Measurements from ENCODE around the gene ZXDC. TPM values are rescaled to one million over a fixed set of nuclear protein-coding genes. Genes with fewer than 3 reads are reported as not detected.

ZXDC gene
- total and polyA plus RNA-seq, 2 donors (not counting 3 experiments of a cell fraction or from before 2014, with no cell fraction given) = 15.2 to 22.6 TPM

GRCh38 chr3:126469479-126469878 lies 6.2 kb downstream of the ZXDC start:
- intact Hi-C loops (cut with micrococcal nuclease) (no loop called here), dilution Hi-C loops (cut with MboI; ENCODE audit: extremely low pct_ligation_motif_present, low sequenced_read_pairs) (no loop called here)
- H3K79me2 ChIP-seq (ENCODE audit: control insufficient read depth, insufficient read depth, low read length) = peaks cover 45% of the 10 kb centered on the region
- TF ChIP-seq MYC (IDR thresholded peaks at IDR 0.05; ENCODE audit: low read depth, low read length) = no peak
- no peak for TF ChIP-seq JUN (IDR thresholded peaks at IDR 0.05; ENCODE audit: borderline replicate concordance, insufficient read depth, insufficient read length, low read depth)
- no peak for TF ChIP-seq MAX (IDR thresholded peaks at IDR 0.05; ENCODE audit: insufficient read depth, insufficient read length)
- TF ChIP-seq CTCF (IDR thresholded peaks at IDR 0.05; ENCODE audit: extremely low read depth in 1 of 2, insufficient read depth in 1 of 2, low read depth in 1 of 2, low read length in 2 of 2) = no peak
- TF ChIP-seq FOS (IDR thresholded peaks at IDR 0.05; ENCODE audit: borderline replicate concordance, insufficient read depth, low read length) = no peak
- TF ChIP-seq POLR2A (IDR thresholded peaks at IDR 0.05; ENCODE audit: low read depth, low read length) = no peak
- no peak for TF ChIP-seq POLR2AphosphoS5 (IDR thresholded peaks at IDR 0.05; ENCODE audit: insufficient read depth, low read depth, low read length)
- no peak for TF ChIP-seq GATA2 (IDR thresholded peaks at IDR 0.05; ENCODE audit: insufficient read depth, insufficient read length, low read depth, low read length)
- no peak for TF ChIP-seq EZH2 (IDR thresholded peaks at IDR 0.05; ENCODE audit: borderline replicate concordance, low read depth, low read length, severe bottlenecking)
- H3K4me2 ChIP-seq (ENCODE audit: insufficient read depth, low read length) = no peak overlapping the region
- no peak overlapping the region for H2AFZ ChIP-seq (ENCODE audit: low read depth, low read length)
- DNase-seq (ENCODE audit: low read depth, low spot score) = no peak
- ChIA-PET POLR2A (no interaction called here), CTCF (no interaction called here)
- H3K4me1 ChIP-seq (ENCODE audit: control insufficient read depth, extremely low read depth, insufficient read depth, low read length) = peaks cover 23% of the 10 kb centered on the region
- H4K20me1 ChIP-seq (replicated peaks; ENCODE audit: control insufficient read depth, extremely low read depth, insufficient read depth, low read length) = no peaks in the 10 kb centered on the region
- no peak overlapping the region for H3K27ac ChIP-seq (ENCODE audit: insufficient read depth, low read depth, low read length)
- no peaks in the 10 kb centered on the region for H3K9me1 ChIP-seq (replicated peaks; ENCODE audit: control insufficient read depth, extremely low read depth, insufficient read depth, low read length)
- H3K9me3 ChIP-seq (replicated peaks; ENCODE audit: control insufficient read depth, insufficient read depth, low read length) = no peaks in the 10 kb centered on the region
- no peak overlapping the region for H3K4me3 ChIP-seq (replicated peaks in 1 of 3; ENCODE audit: insufficient read depth in 1 of 3, low read depth in 1 of 3, low read length in 3 of 3)
- no peaks in the 10 kb centered on the region for H3K27me3 ChIP-seq (ENCODE audit: control insufficient read depth in 2 of 2, insufficient read depth in 2 of 2, low read length in 2 of 2)
- H3K9ac ChIP-seq (replicated peaks; ENCODE audit: extremely low read depth, insufficient read depth, low read length) = no peak overlapping the region
- BruUV-seq (replicated peaks) = no TSS peak
- peaks cover 13 to 52% of the 10 kb centered on the region in 2 experiments for H3K36me3 ChIP-seq (ENCODE audit: control insufficient read depth in 2 of 2, extremely low read depth in 1 of 2, insufficient read depth in 2 of 2, low read length in 2 of 2)
- no peak for FAIRE-seq

Measured in endothelial cell of umbilical vein (primary cell).